Jurkat, Clone E6-1 (cell line): Measurements from ENCODE around the gene FER1L5.
"Not testable (repeated sequence)": the region's sequence is repeated elsewhere in the genome, so short reads cannot be mapped to it uniquely, and the experiment has no call there.

ENCODE experiments used
- DNase-seq: peaks from one replicate; pipeline ENCODE4 v3.0.0-alpha.2; 2011; ENCODE audit warnings: low read depth, low spot score
- H3K4me3 ChIP-seq: 2 replicates; pipeline ENCODE4 v1.5.1; 2011; ENCODE audit warnings: mild to moderate bottlenecking, low read length, control low read depth, moderate library complexity

FER1L5 gene

GRCh38 chr2:96665717-96666116 lies 23.2 kb downstream of the FER1L5 start:
- DNase-seq, H3K4me3 ChIP-seq: not testable (repeated sequence)

- no peak overlapping the region for H3K4me3 ChIP-seq
- DNase-seq = no peak
These were observed 26.2 kb downstream of the FER1L5 start for GRCh38 chr2:96668771-96669170.

- DNase-seq = no peak
- H3K4me3 ChIP-seq = no peak overlapping the region
These were observed 27.1 kb downstream of the FER1L5 start for GRCh38 chr2:96669539-96670215.

GRCh38 chr2:96679848-96680247 lies 37.3 kb downstream of the FER1L5 start:
- DNase-seq = no peak

GRCh38 chr2:96680561-96681141 lies 38.1 kb downstream of the FER1L5 start:
- DNase-seq = no peak
- no peak overlapping the region for H3K4me3 ChIP-seq

More at GRCh38 chr2:96679848-96680247, 37.3 kb downstream of the FER1L5 start:
- H3K4me3 ChIP-seq = no peak overlapping the region

- DNase-seq = no peak
- no peak overlapping the region for H3K4me3 ChIP-seq
These were observed 39.0 kb downstream of the FER1L5 start for GRCh38 chr2:96681540-96681939.

GRCh38 chr2:96683307-96683706 lies 40.7 kb downstream of the FER1L5 start:
- H3K4me3 ChIP-seq = no peak overlapping the region
- no peak for DNase-seq

- DNase-seq = no peak
- H3K4me3 ChIP-seq = no peak overlapping the region
These were observed 41.6 kb downstream of the FER1L5 start for GRCh38 chr2:96683972-96684820.

- H3K4me3 ChIP-seq = no peak overlapping the region
- DNase-seq = no peak
These were observed 42.5 kb downstream of the FER1L5 start for GRCh38 chr2:96684883-96685576.

GRCh38 chr2:96685577-96686459 lies 43.3 kb downstream of the FER1L5 start:
- DNase-seq = no peak
- H3K4me3 ChIP-seq = no peak overlapping the region

GRCh38 chr2:96687266-96687665 lies 44.7 kb downstream of the FER1L5 start:
- H3K4me3 ChIP-seq = no peak overlapping the region

GRCh38 chr2:96687711-96688640 lies 45.4 kb downstream of the FER1L5 start:
- no peak for DNase-seq
- no peak overlapping the region for H3K4me3 ChIP-seq

More at GRCh38 chr2:96687266-96687665, 44.7 kb downstream of the FER1L5 start:
- no peak for DNase-seq

- no peak for DNase-seq
- H3K4me3 ChIP-seq = no peak overlapping the region
These were observed 46.3 kb downstream of the FER1L5 start for GRCh38 chr2:96688649-96689430.

- no peak overlapping the region for H3K4me3 ChIP-seq
- no peak for DNase-seq
These were observed 46.9 kb downstream of the FER1L5 start for GRCh38 chr2:96689431-96689991.

GRCh38 chr2:96690306-96691021 lies 47.9 kb downstream of the FER1L5 start:
- DNase-seq = no peak
- no peak overlapping the region for H3K4me3 ChIP-seq

- DNase-seq = no peak
- no peak overlapping the region for H3K4me3 ChIP-seq
These were observed 48.6 kb downstream of the FER1L5 start for GRCh38 chr2:96691022-96691612.
